HEK293 (cell line): ENCODE measurements around the gene BBLN.

ENCODE experiments used
- OSR2 ChIP-seq: fragments of 450-650 bp; formaldehyde crosslinking; IDR thresholded peaks from 2 replicates; pipeline ENCODE4 v1.5.1; 2016; ENCODE audit warnings: missing biosample characterization, missing genetic modification characterization
- RBAK ChIP-seq: fragments of 450-650 bp; formaldehyde crosslinking; IDR thresholded peaks from 2 replicates; pipeline ENCODE4 v1.5.1; 2016; ENCODE audit warnings: missing biosample characterization, missing genetic modification characterization
- SCRT1 ChIP-seq: fragments of 450-650 bp; formaldehyde crosslinking; IDR thresholded peaks from 2 replicates; pipeline ENCODE4 v1.5.1; 2016; ENCODE audit warnings: missing biosample characterization, missing genetic modification characterization, borderline replicate concordance
- SCRT2 ChIP-seq: fragments of 450-650 bp; formaldehyde crosslinking; IDR thresholded peaks from 2 replicates; pipeline ENCODE4 v1.5.1; 2016; ENCODE audit warnings: missing biosample characterization, missing genetic modification characterization
- WT1 ChIP-seq: fragments of 450-650 bp; formaldehyde crosslinking; IDR thresholded peaks from 2 replicates; pipeline ENCODE4 v1.5.1; 2016; ENCODE audit warnings: missing biosample characterization, missing genetic modification characterization
- ZBTB10 ChIP-seq: fragments of 450-650 bp; formaldehyde crosslinking; IDR thresholded peaks from 2 replicates; pipeline ENCODE4 v1.5.1; 2016; ENCODE audit warnings: missing biosample characterization, missing genetic modification characterization
- ZFP37 ChIP-seq: fragments of 450-650 bp; formaldehyde crosslinking; IDR thresholded peaks from 2 replicates; pipeline ENCODE4 v1.5.1; 2016; ENCODE audit warnings: missing biosample characterization, missing genetic modification characterization
- ZNF10 ChIP-seq: fragments of 450-650 bp; formaldehyde crosslinking; IDR thresholded peaks from 2 replicates; pipeline ENCODE4 v1.5.1; 2017; ENCODE audit warnings: missing biosample characterization, missing genetic modification characterization
- ZNF114 ChIP-seq: fragments of 450-650 bp; formaldehyde crosslinking; IDR thresholded peaks from 2 replicates; pipeline ENCODE4 v1.5.0; 2017; ENCODE audit warnings: missing biosample characterization, missing genetic modification characterization
- ZNF121 ChIP-seq: fragments of 450-650 bp; formaldehyde crosslinking; IDR thresholded peaks from 2 replicates; pipeline ENCODE4 v1.5.1; 2016; ENCODE audit warnings: missing biosample characterization, missing genetic modification characterization
- ZNF146 ChIP-seq: fragments of 450-650 bp; formaldehyde crosslinking; IDR thresholded peaks from 2 replicates; pipeline ENCODE4 v1.5.1; 2016; ENCODE audit warnings: missing biosample characterization, missing genetic modification characterization
- ZNF184 ChIP-seq: fragments of 450-650 bp; IDR thresholded peaks from 2 replicates; pipeline ENCODE4 v1.5.1; 2018; ENCODE audit warnings: missing biosample characterization, mild to moderate bottlenecking, missing genetic modification characterization
- ZNF19 ChIP-seq: fragments of 450-650 bp; formaldehyde crosslinking; IDR thresholded peaks from 2 replicates; pipeline ENCODE4; 2016; ENCODE audit warnings: missing biosample characterization, missing genetic modification characterization, low read depth
- ZNF202 ChIP-seq: fragments of 450-650 bp; formaldehyde crosslinking; IDR thresholded peaks from 2 replicates; pipeline ENCODE4 v1.5.1; 2016; ENCODE audit warnings: missing biosample characterization, missing genetic modification characterization, borderline replicate concordance
- ZNF23 ChIP-seq: fragments of 450-650 bp; formaldehyde crosslinking; IDR thresholded peaks from 2 replicates; pipeline ENCODE4 v1.5.1; 2016; ENCODE audit warnings: missing biosample characterization, missing genetic modification characterization, borderline replicate concordance
- ZNF311 ChIP-seq: fragments of 450-650 bp; formaldehyde crosslinking; IDR thresholded peaks from 2 replicates; pipeline ENCODE4 v1.5.1; 2017; ENCODE audit warnings: missing biosample characterization, missing genetic modification characterization, borderline replicate concordance
- ZNF341 ChIP-seq: fragments of 450-650 bp; formaldehyde crosslinking; IDR thresholded peaks from 2 replicates; pipeline ENCODE4; 2016; ENCODE audit warnings: low read depth, missing biosample characterization, missing genetic modification characterization
- ZNF416 ChIP-seq: fragments of 450-650 bp; formaldehyde crosslinking; IDR thresholded peaks from 2 replicates; pipeline ENCODE4 v1.5.1; 2016; ENCODE audit warnings: missing biosample characterization, missing genetic modification characterization
- ZNF521 ChIP-seq: fragments of 450-650 bp; formaldehyde crosslinking; IDR thresholded peaks from 2 replicates; pipeline ENCODE4 v1.5.1; 2017; ENCODE audit warnings: missing biosample characterization, mild to moderate bottlenecking, missing genetic modification characterization
- ZNF560 ChIP-seq: fragments of 450-650 bp; formaldehyde crosslinking; IDR thresholded peaks from 2 replicates; pipeline ENCODE4 v1.5.1; 2017; ENCODE audit warnings: missing biosample characterization, missing genetic modification characterization, borderline replicate concordance
- ZNF670 ChIP-seq: fragments of 450-650 bp; formaldehyde crosslinking; IDR thresholded peaks from 2 replicates; pipeline ENCODE4 v1.5.1; 2016; ENCODE audit warnings: missing biosample characterization, missing genetic modification characterization, low read depth
- ZNF777 ChIP-seq: fragments of 450-650 bp; formaldehyde crosslinking; IDR thresholded peaks from 2 replicates; pipeline ENCODE4 v1.5.1; 2017; ENCODE audit warnings: missing biosample characterization, missing genetic modification characterization, borderline replicate concordance
- ZSCAN4 ChIP-seq: fragments of 450-650 bp; formaldehyde crosslinking; IDR thresholded peaks from 2 replicates; pipeline ENCODE4 v1.5.1; 2017; ENCODE audit warnings: missing biosample characterization, missing genetic modification characterization
- ZXDB ChIP-seq: fragments of 450-650 bp; formaldehyde crosslinking; IDR thresholded peaks from 2 replicates; pipeline ENCODE4 v1.5.1; 2016; ENCODE audit warnings: missing biosample characterization, missing genetic modification characterization
- TF ChIP-seq, protein P1 (sequence below): fragments of 450-650 bp; formaldehyde crosslinking; IDR thresholded peaks from 2 replicates; pipeline ENCODE4 v1.5.1; 2017; ENCODE audit warnings: missing biosample characterization, missing genetic modification characterization
- TF ChIP-seq, protein P2 (sequence below): fragments of 450-650 bp; formaldehyde crosslinking; IDR thresholded peaks from 2 replicates; pipeline ENCODE4 v1.5.1; 2016; ENCODE audit warnings: missing biosample characterization, missing genetic modification characterization
- TF ChIP-seq, protein P3 (sequence below): fragments of 450-650 bp; formaldehyde crosslinking; IDR thresholded peaks from 2 replicates; pipeline ENCODE4 v1.5.0; 2017; ENCODE audit warnings: missing biosample characterization, missing genetic modification characterization, borderline replicate concordance
- TF ChIP-seq, protein P4 (sequence below): IDR thresholded peaks from 2 replicates; pipeline ENCODE4 v1.6.1; 2011; ENCODE audit warnings: mild to moderate bottlenecking, low read depth, low read length, borderline replicate concordance

Gene BBLN

DNA sequence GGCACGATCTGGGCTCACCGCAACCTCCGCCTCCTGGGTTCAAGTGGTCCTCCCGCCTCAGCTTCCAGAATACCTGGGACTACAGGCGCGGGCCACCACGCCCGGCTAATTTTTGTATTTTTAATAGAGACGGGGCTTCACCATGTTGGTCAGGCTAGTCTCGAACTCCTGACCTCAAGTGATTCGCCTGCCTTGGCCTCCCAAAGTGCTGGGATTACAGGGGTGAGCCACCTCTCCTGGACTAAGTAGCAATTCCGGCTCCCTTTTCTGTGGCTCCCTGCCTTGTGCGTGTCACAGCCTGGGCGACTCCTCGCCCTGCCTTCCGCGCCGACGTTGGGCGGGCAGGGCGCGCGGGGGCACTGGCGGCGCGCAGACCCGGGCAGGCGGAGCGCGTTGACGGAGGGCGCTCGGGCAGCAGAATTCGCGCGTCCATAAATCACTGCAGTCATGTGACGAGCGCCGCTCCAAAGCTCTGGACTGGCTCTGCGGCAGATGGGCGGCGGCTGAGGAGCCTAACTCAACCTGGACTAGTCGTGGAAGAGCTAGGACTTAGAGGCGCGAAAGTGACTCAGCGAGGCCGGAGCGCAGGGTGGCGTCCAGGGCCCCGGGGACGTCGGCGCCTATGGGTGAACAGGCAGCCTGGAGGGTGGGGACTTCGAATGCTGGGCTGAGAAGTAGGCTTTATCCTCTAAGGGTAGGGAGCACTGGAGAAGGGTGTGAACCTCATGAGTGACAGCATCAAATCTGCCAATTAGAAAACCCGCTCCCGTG is 32.7 kb downstream of the BBLN start (continued):
- TF ChIP-seq ZNF10 (peak; percentile 67; the same call in 1 of the 2 replicates), ZNF670 (tag by site-specific recombination) (no peak), SCRT1 (no peak), ZNF19 (tag by site-specific recombination) (no peak), ZNF777 (no peak), ZNF114 (tag by site-specific recombination) (no peak), ZNF311 (tag by site-specific recombination) (no peak), ZNF23 (no peak), ZNF202 (tag by site-specific recombination) (no peak), ZXDB (tag by site-specific recombination) (peak; percentile 57; the same call in 1 of the 2 replicates), ZNF416 (tag by site-specific recombination) (no peak), ZNF560 (tag by site-specific recombination) (no peak), WT1 (tag by site-specific recombination) (no peak), OSR2 (tag by site-specific recombination) (peak; percentile 38; the same call in 1 of the 2 replicates), ZBTB10 (tag by site-specific recombination) (no peak), ZFP37 (tag by site-specific recombination) (no peak), ZNF521 (tag by site-specific recombination) (no peak), ZSCAN4 (tag by site-specific recombination) (no peak), RBAK (no peak), ZNF146 (no peak), ZNF341 (peak; percentile 74), ZNF121 (tag by site-specific recombination) (no peak), SCRT2 (no peak), ZNF184 (tag by site-specific recombination) (no peak)
- TF ChIP-seq, protein P1, sequence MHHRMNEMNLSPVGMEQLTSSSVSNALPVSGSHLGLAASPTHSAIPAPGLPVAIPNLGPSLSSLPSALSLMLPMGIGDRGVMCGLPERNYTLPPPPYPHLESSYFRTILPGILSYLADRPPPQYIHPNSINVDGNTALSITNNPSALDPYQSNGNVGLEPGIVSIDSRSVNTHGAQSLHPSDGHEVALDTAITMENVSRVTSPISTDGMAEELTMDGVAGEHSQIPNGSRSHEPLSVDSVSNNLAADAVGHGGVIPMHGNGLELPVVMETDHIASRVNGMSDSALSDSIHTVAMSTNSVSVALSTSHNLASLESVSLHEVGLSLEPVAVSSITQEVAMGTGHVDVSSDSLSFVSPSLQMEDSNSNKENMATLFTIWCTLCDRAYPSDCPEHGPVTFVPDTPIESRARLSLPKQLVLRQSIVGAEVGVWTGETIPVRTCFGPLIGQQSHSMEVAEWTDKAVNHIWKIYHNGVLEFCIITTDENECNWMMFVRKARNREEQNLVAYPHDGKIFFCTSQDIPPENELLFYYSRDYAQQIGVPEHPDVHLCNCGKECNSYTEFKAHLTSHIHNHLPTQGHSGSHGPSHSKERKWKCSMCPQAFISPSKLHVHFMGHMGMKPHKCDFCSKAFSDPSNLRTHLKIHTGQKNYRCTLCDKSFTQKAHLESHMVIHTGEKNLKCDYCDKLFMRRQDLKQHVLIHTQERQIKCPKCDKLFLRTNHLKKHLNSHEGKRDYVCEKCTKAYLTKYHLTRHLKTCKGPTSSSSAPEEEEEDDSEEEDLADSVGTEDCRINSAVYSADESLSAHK (tag by site-specific recombination), result no peak
- TF ChIP-seq, protein P2, sequence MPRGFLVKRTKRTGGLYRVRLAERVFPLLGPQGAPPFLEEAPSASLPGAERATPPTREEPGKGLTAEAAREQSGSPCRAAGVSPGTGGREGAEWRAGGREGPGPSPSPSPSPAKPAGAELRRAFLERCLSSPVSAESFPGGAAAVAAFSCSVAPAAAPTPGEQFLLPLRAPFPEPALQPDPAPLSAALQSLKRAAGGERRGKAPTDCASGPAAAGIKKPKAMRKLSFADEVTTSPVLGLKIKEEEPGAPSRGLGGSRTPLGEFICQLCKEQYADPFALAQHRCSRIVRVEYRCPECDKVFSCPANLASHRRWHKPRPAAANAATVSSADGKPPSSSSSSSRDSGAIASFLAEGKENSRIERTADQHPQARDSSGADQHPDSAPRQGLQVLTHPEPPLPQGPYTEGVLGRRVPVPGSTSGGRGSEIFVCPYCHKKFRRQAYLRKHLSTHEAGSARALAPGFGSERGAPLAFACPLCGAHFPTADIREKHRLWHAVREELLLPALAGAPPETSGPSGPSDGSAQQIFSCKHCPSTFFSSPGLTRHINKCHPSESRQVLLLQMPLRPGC (tag by site-specific recombination), result peak; percentile 18; the same call in 1 of the 2 replicates
- TF ChIP-seq, protein P3, sequence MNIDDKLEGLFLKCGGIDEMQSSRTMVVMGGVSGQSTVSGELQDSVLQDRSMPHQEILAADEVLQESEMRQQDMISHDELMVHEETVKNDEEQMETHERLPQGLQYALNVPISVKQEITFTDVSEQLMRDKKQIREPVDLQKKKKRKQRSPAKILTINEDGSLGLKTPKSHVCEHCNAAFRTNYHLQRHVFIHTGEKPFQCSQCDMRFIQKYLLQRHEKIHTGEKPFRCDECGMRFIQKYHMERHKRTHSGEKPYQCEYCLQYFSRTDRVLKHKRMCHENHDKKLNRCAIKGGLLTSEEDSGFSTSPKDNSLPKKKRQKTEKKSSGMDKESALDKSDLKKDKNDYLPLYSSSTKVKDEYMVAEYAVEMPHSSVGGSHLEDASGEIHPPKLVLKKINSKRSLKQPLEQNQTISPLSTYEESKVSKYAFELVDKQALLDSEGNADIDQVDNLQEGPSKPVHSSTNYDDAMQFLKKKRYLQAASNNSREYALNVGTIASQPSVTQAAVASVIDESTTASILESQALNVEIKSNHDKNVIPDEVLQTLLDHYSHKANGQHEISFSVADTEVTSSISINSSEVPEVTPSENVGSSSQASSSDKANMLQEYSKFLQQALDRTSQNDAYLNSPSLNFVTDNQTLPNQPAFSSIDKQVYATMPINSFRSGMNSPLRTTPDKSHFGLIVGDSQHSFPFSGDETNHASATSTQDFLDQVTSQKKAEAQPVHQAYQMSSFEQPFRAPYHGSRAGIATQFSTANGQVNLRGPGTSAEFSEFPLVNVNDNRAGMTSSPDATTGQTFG (tag by site-specific recombination), result no peak
- TF ChIP-seq, protein P4, sequence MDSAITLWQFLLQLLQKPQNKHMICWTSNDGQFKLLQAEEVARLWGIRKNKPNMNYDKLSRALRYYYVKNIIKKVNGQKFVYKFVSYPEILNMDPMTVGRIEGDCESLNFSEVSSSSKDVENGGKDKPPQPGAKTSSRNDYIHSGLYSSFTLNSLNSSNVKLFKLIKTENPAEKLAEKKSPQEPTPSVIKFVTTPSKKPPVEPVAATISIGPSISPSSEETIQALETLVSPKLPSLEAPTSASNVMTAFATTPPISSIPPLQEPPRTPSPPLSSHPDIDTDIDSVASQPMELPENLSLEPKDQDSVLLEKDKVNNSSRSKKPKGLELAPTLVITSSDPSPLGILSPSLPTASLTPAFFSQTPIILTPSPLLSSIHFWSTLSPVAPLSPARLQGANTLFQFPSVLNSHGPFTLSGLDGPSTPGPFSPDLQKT, result no peak
